Thoracic aorta (tissue), 2 donors: ENCODE measurements around the gene CNTNAP2. TPM values are rescaled to one million over a fixed set of nuclear protein-coding genes. Genes with fewer than 3 reads are reported as not detected.

ENCODE experiments used
- ATAC-seq: fragments of 150-250 bp; one replicate; pipeline ENCODE4 v1.8.0; 2017; ENCODE audit warnings: low read depth; ENCODE audit not compliant: insufficient number of reproducible peaks, low FRiP score
- DNase-seq: peaks from one replicate; pipeline ENCODE4 v3.0.0-alpha.2; 2020; ENCODE audit warnings: low spot score
- H3K27ac ChIP-seq, 2 donors: fragments of 200-600 bp; sonication (generic); 1 replicate in 1 of 2; 2 replicates in 1 of 2; pipeline ENCODE4 v1.5.1; 2016; ENCODE audit warnings: mild to moderate bottlenecking in 2 of 2, moderate library complexity in 2 of 2
- H3K27me3 ChIP-seq: fragments of 200-600 bp; sonication (generic); replicated peaks from 2 replicates; pipeline ENCODE4 v1.6.0; 2016; ENCODE audit warnings: mild to moderate bottlenecking; ENCODE audit not compliant: insufficient read depth
- H3K36me3 ChIP-seq: fragments of 200-600 bp; sonication (generic); one replicate; pipeline ENCODE4 v1.5.1; 2016
- H3K4me1 ChIP-seq, 2 donors: fragments of 200-600 bp; sonication (generic); 1 replicate in 1 of 2; 2 replicates in 1 of 2; pipeline versions ENCODE4 v1.5.1 to v1.6.0; 2016; ENCODE audit warnings: low read depth in 2 of 2, mild to moderate bottlenecking in 1 of 2; ENCODE audit not compliant: control insufficient read depth in 1 of 2
- H3K4me3 ChIP-seq: fragments of 200-600 bp; sonication (generic); 2 replicates; pipeline ENCODE4 v1.5.1; 2016; ENCODE audit warnings: mild to moderate bottlenecking
- H3K9me3 ChIP-seq: fragments of 200-600 bp; sonication (generic); 2 replicates; pipeline ENCODE4 v1.5.1; 2016
- total RNA-seq, 2 donors: library from RNA; depleted of rRNA; stranded (reverse); fragments of >200 nt; gene quantifications; one replicate each; pipeline versions ENCODE4 v1.1.0 to v1.2.3, GENCODE V29; 2016
- TF ChIP-seq, protein P1 (sequence below): fragments of 200-600 bp; sonication (generic); IDR thresholded peaks from one replicate; pipeline ENCODE4 v1.5.1; 2019; ENCODE audit warnings: antibody characterized with exemption

The CNTNAP2 gene
- total RNA-seq, 2 donors from 2014 or later = not detected

DNA sequence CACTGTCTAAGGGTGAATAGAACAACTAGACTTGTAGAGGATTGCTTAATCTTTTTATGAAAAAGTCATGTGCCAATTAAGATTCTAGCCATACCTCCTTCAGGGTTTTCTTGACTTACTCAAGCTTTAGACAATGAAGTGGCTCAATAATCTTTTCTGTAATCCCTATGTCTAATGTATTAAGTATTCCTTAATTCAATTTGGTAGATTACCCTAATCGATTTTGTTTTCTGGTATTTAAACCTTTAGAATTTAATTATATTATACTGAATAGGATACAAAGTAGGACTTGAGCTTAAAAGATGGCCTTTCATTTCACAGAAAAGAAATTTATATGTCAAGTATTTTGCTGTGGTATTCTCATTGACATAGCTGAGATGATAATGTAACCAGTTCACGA lies 1876.1 kb downstream of the CNTNAP2 start:
- Histone ChIP-seq H3K9me3 (no peaks in the 10 kb centered on the region), H3K27ac (no peak overlapping the region), H3K36me3 (no peaks in the 10 kb centered on the region), H3K27me3 (no peaks in the 10 kb centered on the region), H3K4me1 (no peaks in the 10 kb centered on the region), H3K4me3 (no peak overlapping the region)
- TF ChIP-seq, protein P1, sequence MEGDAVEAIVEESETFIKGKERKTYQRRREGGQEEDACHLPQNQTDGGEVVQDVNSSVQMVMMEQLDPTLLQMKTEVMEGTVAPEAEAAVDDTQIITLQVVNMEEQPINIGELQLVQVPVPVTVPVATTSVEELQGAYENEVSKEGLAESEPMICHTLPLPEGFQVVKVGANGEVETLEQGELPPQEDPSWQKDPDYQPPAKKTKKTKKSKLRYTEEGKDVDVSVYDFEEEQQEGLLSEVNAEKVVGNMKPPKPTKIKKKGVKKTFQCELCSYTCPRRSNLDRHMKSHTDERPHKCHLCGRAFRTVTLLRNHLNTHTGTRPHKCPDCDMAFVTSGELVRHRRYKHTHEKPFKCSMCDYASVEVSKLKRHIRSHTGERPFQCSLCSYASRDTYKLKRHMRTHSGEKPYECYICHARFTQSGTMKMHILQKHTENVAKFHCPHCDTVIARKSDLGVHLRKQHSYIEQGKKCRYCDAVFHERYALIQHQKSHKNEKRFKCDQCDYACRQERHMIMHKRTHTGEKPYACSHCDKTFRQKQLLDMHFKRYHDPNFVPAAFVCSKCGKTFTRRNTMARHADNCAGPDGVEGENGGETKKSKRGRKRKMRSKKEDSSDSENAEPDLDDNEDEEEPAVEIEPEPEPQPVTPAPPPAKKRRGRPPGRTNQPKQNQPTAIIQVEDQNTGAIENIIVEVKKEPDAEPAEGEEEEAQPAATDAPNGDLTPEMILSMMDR = no peak
- ATAC-seq = no peak
- no peak for DNase-seq

DNA sequence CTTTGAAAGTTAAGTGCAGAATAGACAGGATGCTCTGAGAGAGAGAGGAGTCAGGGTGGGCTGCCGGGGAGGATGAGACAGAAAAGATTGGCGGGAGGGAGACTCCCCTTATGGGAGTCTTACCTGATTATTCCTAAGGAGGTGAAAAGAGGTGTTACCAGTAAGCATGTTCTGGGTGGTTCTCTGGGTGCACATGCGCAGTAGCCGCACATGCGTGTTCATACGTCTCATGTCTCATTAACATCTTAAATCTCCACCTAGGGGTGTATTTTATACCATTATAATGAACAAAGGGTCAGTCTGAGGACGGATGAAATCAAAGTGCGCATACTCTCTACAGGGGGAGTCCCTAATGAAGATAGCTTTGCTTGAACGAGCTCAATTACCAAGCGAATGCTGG lies 1881.0 kb downstream of the CNTNAP2 start:
- DNase-seq = no peak
- ATAC-seq = no peak
- TF ChIP-seq, protein P1 = no peak
- Histone ChIP-seq H3K27me3 (no peaks in the 10 kb centered on the region), H3K4me1 (no peaks in the 10 kb centered on the region), H3K4me3 (no peak overlapping the region), H3K36me3 (no peaks in the 10 kb centered on the region), H3K27ac (no peak overlapping the region), H3K9me3 (no peaks in the 10 kb centered on the region)

DNA sequence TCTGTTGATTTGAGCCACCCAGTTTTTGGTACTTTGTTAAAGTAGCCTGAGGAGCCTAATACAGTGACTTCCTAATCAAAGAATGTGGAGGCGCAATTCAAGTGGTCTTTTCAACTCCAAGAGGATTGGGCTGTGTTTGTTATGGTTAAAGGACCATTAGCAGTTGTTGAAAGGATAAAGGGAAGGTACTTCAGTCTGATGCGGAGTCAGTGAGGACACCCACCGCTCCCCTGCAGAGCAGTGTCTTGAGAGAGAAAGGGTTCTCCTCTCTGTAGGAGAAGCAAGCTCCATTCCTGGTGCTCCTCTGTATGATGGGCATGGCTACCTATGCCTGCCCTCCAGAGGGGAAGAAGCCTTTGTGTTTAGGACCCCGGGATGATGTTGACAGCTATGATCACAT lies 1883.4 kb downstream of the CNTNAP2 start:
- DNase-seq (no peak), ATAC-seq (no peak)
- Histone ChIP-seq H3K9me3 (no peaks in the 10 kb centered on the region), H3K4me3 (no peak overlapping the region), H3K27ac (no peak overlapping the region), H3K4me1 (no peaks in the 10 kb centered on the region), H3K36me3 (no peaks in the 10 kb centered on the region), H3K27me3 (no peaks in the 10 kb centered on the region)
- TF ChIP-seq, protein P1 = no peak

DNA sequence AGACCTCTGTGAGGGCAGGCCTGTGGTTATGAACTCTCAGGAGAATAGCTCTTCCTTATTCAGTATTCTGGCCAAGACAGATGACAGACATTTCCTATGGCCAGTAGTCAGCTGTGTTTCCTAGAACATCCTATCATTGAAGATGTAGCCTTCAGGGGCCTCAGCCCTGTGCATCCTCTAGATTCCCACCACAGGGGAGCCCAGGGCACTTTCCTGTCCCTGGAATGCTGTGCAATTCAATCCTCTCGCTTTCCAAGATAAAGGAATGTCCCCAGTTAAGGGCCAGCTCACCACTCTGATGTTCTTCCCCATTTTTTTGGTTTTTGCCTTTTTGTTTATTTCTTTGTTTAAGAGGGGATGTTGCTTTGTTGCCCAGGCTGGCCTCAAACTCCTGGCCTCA lies 1895.2 kb downstream of the CNTNAP2 start:
- no peaks in the 10 kb centered on the region for H3K9me3 ChIP-seq
- no peak overlapping the region for H3K4me3 ChIP-seq
- no peak overlapping the region for H3K27ac ChIP-seq
- TF ChIP-seq, protein P1 = no peak
- no peaks in the 10 kb centered on the region for H3K36me3 ChIP-seq
- H3K27me3 ChIP-seq = no peaks in the 10 kb centered on the region
- H3K4me1 ChIP-seq = no peaks in the 10 kb centered on the region
- DNase-seq (no peak), ATAC-seq (no peak)

DNA sequence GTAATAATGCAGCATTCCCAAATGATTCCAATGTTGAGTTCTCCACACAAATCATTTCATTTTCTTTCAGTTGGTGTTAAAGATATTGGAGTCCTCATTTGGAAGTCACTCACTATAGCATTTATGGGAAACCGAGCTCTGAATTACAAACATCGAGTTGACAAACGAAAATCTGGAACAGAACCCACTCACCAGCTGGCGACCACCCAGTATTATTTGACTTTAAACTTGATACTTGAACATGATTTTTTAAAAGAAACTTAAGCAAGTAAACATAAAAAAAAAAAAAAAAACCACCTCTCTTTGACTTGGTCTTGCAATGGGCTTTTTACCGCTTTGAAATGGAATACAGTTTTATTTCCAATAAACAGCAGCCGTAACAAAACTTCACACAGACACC lies 1897.4 kb downstream of the CNTNAP2 start:
- ATAC-seq (no peak), DNase-seq (no peak)
- Histone ChIP-seq H3K27ac (no peak overlapping the region), H3K9me3 (no peaks in the 10 kb centered on the region), H3K27me3 (no peaks in the 10 kb centered on the region), H3K36me3 (no peaks in the 10 kb centered on the region), H3K4me1 (no peaks in the 10 kb centered on the region), H3K4me3 (no peak overlapping the region)
- TF ChIP-seq, protein P1 = no peak
